GM12874 (cell line): Measurements from ENCODE around the gene C1QL4.

Source experiments
- TF ChIP-seq, protein P1 (sequence below): IDR thresholded peaks from 2 replicates; pipeline ENCODE4 v1.5.1; 2011; ENCODE audit warnings: low read depth, mild to moderate bottlenecking, control low read depth, low read length, moderate library complexity; ENCODE audit not compliant: insufficient read depth

C1QL4 gene

DNA sequence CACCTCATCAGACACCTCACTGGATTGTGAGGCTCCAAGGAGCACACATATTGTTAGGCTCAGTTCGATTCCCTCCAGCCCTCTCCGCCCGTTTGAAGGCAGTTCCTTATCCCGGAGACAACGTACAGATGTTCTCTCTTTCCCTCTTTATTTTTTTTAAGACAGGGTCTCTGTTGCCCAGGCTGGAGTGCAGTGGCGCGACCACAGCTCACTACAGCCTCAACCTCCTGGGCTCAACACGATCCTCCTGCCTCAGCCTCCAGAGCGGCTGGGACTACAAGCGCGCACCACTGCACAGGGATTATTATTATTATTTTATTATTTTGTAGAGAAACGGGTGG lies 14.7 kb downstream of the C1QL4 start:
- TF ChIP-seq, protein P1, sequence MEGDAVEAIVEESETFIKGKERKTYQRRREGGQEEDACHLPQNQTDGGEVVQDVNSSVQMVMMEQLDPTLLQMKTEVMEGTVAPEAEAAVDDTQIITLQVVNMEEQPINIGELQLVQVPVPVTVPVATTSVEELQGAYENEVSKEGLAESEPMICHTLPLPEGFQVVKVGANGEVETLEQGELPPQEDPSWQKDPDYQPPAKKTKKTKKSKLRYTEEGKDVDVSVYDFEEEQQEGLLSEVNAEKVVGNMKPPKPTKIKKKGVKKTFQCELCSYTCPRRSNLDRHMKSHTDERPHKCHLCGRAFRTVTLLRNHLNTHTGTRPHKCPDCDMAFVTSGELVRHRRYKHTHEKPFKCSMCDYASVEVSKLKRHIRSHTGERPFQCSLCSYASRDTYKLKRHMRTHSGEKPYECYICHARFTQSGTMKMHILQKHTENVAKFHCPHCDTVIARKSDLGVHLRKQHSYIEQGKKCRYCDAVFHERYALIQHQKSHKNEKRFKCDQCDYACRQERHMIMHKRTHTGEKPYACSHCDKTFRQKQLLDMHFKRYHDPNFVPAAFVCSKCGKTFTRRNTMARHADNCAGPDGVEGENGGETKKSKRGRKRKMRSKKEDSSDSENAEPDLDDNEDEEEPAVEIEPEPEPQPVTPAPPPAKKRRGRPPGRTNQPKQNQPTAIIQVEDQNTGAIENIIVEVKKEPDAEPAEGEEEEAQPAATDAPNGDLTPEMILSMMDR, result no peak

DNA sequence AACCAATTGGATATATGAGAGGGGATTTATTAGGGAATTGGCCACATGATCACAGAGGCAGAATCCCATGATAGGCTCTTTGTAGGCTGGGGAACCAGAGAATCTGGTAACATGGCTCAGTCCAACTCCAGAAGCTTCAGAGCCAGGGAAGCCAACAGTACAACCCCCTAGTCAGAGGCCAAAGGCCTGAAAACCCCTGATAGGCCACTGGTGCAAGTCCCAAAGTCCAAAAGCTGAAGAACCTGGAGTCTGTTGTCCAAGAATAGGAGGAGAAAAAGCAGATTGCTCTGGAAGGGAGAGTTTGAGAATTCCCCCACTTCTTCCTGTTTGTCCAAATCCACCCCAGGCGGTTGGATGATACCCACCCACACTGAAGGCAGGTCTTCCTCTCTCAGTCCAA lies 22.2 kb downstream of the C1QL4 start:
- TF ChIP-seq, protein P1, result no peak

DNA sequence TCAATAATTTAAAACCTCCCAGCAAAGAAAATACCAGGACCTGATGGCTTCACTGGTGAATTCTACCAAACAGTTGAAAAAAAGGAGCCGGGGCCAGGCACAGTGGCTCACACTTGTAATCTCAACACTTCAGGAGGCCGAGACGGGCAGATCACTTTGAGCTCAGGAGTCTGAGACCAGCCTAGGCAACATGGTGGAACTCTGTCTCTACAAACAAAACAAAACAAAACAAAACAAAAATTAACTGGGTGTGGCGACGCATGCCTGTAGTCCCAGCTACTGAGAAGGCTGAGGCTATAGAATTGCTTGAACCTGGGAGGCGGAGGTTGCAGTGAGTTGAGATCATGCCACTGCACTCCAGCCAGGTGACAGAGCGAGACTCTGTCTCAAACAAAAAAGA lies 27.6 kb downstream of the C1QL4 start:
- TF ChIP-seq, protein P1, result no peak

DNA sequence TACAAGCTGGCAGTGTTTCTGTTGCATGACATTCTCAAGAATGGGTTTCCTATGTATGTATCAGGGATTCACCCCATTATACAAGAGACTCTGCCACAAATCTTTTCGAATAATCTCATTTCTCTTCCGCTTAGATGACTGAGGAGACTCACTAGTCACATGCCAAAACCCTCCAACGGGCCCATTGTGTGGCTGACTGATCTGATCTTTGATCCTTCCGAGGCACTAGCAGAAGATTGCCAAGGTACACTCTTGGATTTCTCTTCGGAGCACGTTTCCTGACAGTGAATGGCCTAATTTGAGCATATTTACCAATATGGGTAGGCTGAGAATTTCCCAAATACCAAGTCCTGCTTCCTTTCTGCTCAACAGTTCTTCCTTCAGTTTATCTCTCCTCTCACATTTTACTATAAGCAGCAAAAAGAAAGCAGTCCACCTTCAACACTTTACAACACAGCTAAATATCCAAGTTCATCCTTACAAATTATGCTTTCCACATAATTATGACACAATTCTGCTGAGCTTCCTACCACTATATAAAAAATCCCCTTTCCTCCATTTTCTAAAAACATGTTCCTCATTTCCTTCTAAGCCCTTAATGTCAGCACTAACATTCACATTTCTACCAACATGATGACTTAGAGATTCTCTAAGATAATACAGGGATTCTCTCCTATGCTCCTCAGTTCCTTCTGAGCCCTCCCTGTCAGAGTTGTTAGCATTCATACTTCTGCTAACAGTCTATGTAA lies 31.1 kb downstream of the C1QL4 start:
- TF ChIP-seq, protein P1, result no peak

DNA sequence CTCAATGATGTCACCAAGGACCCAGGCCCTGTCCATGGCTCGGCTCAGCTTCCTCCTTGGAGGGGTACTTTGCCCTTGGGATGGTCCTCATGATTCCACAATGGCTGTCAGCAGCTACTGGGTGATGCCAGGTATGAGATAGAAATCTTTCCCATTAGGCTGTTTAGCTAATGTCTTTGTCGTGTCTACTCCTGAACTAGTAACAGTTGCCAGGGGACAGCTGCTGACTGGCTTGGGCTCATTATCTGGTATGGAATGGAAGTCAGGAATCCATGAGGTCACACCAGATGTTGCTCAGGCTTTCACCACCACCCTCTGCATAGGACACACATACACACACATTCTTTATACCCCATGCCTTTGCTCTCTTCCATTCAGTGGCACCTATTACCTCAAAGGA lies 32.8 kb downstream of the C1QL4 start:
- TF ChIP-seq, protein P1, result no peak

DNA sequence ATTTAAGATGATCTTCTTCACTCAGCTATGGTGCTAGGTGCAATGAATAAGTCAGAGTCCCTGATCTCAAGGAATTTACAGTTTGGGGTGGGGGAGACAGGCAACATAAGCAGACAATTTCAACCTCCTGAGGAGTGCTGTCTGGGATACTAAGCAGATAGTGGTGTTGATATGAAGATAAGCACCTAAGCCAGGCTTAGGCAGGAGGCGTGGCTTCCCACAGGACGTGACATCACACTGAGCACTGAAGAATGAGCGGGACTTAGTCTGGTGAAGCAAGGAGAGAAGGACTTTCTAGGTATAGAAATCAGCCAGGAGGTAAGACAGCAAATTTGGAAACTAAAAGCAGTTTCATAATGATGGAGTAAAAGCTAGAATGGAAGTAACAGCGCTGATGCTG lies 35.2 kb downstream of the C1QL4 start:
- TF ChIP-seq, protein P1, result no peak

DNA sequence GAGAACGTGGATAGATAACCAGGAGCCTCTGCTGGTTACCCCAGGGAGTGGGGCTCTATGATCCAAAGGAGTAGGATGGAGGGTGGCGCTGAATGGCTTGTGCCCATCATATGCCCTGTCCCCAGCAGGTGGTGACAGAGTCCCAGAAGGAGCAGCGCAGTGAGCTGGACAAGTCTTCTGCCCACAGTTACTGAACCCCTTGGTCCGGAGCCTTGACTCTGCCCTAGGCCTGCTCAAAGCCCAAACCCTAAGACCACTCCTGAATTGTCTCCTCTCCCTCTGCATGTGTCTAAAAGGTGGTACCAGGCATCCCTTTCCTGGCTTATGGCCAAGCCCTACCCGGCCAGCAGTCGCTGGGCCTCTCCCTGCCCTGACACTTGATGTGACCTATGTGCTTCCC lies 38.8 kb downstream of the C1QL4 start:
- TF ChIP-seq, protein P1, result peak; percentile 18; the same call in 1 of the 2 replicates
